ENCODE measurements around the gene RGL2.
"Not testable (repeated sequence)": the region's sequence is repeated elsewhere in the genome, so short reads cannot be mapped to it uniquely, and the experiment has no call there.

RGL2 gene

DNA sequence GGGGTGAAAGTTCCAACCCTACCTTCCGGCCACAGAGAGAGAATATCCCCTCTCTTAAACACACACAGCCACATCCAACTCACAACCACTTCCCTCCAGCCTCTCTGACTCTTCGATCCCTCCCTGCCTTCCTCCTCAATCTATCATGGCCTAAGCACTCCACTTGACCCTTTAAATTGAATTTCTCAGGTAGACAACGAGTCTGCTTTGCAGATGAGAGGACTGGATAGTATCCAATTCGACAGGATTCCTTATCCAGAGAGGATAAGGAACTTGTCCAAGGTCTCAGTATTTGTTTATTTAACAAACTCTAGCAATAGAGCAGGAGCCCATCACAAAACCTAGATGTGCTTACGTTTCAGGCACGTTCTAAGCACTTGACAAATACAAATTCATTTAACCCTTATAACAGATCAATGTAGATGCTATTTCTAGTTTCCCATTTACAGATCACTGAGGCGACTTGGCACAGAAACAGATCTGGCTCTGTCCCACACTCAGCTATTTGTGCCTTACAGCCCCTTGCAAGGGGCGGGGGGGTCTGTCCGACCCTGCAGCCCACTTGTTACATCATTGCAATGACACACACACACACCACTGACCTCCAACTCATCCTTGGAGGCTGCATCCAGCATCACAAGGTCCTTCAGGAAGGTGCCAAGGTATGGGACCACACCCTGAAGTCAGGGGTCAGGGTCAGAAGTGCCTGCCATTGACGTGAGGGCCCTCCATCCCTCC lies 4.5 kb downstream of the RGL2 start:
- 90 to 92% methylated on average over 10 of the region's 10 CpGs for WGBS, 2 experiments

DNA sequence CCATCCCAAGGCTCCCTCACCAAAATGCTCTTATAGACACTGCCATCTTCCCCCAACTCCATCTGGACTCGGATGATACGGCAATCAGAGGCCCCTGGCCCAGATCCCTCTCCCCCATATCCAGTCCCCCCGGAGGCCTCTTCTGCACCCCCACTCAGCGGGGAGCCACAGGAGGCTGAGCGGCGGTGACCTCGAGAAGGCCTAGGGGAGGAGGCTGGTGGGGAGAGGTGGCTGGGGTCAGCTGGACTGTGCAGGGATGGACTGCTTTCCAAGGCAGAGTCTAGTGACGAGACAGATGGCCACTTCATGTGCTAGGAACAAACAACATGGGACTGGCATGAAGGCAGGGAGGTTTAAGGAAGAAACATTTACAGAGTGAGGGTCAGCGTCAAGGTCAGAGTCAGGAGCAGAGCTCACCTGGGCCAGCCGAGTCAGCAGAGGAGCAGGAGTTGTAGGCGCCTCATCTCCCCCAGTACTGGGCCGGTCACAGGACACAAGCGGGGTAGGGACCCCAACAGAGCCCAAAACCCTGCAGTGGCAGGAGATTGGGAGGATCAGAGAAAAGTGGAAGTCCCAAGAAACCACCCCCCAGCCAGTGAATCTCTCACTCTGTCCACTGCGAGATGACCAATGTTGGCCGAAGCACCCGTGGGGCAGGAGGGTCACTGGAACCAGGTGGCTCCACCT lies 5.6 kb downstream of the RGL2 start:
- Histone ChIP-seq H3K4me3 (ENCODE audit: insufficient read depth, low read depth, low read length) (no peak overlapping the region), H3K9me3 (ENCODE audit: control insufficient read depth, low read length) (no peaks in the 10 kb centered on the region), H3K36me3 (ENCODE audit: control insufficient read depth, insufficient read depth, low read length) (peaks cover 17% of the 10 kb centered on the region), H3K27ac (ENCODE audit: insufficient read depth, low read depth, low read length, poor library complexity, severe bottlenecking) (no peak overlapping the region), H3K4me1 (ENCODE audit: control insufficient read depth, insufficient read depth, low read length) (peaks cover 10% of the 10 kb centered on the region), H3K27me3 (ENCODE audit: control insufficient read depth, insufficient read depth, low read length, poor library complexity, severe bottlenecking) (no peaks in the 10 kb centered on the region)
- 92 to 94% methylated on average over 15 to 16 of the region's 16 CpGs for WGBS, 2 experiments

More for the DNA sequence above, 4.5 kb downstream of the RGL2 start:
- Histone ChIP-seq H3K36me3 (ENCODE audit: control insufficient read depth, insufficient read depth, low read length) (peaks cover 17% of the 10 kb centered on the region), H3K4me1 (ENCODE audit: control insufficient read depth, insufficient read depth, low read length) (peaks cover 6% of the 10 kb centered on the region), H3K4me3 (ENCODE audit: insufficient read depth, low read depth, low read length) (no peak overlapping the region), H3K27me3 (ENCODE audit: control insufficient read depth, insufficient read depth, low read length, poor library complexity, severe bottlenecking) (no peaks in the 10 kb centered on the region), H3K9me3 (ENCODE audit: control insufficient read depth, low read length) (no peaks in the 10 kb centered on the region), H3K27ac (ENCODE audit: insufficient read depth, low read depth, low read length, poor library complexity, severe bottlenecking) (no peak overlapping the region)

DNA sequence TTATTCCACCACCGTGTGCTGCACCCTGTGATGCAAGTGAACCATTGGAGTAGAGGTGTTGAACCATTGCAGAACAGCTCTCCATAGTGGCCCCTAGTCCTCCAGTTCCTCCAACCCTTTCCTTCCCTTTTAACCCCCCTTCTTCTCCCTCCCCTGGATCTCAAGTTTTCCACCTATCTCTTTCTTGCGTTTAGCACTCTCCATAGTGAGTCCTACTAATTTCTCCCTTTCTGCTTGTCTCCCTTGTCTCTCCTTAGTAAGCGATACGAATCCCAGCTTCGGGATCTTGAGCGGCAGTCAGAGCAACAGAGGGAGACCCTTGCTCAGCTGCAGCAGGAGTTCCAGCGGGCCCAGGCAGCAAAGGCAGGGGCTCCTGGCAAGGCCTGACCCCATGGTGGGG lies 8.3 kb downstream of the RGL2 start:
- WGBS, 2 experiments, result 87% methylated on average over 7 of the region's 7 CpGs
- Histone ChIP-seq H3K4me1 (ENCODE audit: control insufficient read depth, insufficient read depth, low read length) (peaks cover 9% of the 10 kb centered on the region), H3K36me3 (ENCODE audit: control insufficient read depth, insufficient read depth, low read length) (peaks cover 23% of the 10 kb centered on the region), H3K27me3 (ENCODE audit: control insufficient read depth, insufficient read depth, low read length, poor library complexity, severe bottlenecking) (no peaks in the 10 kb centered on the region), H3K4me3 (ENCODE audit: insufficient read depth, low read depth, low read length) (peak overlapping the region; percentile 85), H3K9me3 (ENCODE audit: control insufficient read depth, low read length) (no peaks in the 10 kb centered on the region), H3K27ac (ENCODE audit: insufficient read depth, low read depth, low read length, poor library complexity, severe bottlenecking) (no peak overlapping the region)

DNA sequence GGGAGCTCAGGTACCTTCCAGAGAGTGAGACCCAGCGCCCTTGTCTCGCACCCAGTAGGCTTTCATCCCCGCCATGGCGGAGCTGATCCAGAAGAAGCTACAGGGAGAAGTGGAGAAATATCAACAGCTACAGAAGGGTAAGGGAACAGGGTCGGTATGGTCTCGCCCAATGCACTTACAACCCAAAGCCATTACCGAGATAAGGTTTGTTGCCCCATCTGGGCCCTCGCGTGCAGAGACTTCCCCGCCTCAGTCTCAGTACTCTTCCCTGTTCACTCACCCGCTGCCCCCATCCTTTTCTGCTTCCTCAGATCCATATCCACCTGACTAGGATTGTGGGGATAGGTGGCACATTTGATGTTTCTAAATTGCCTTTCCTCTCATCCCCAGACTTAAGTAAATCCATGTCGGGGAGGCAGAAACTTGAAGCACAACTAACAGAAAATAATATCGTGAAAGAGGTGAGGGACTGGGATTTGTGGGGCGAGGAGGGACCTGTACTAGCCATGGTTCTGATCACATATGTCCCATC lies 8.9 kb downstream of the RGL2 start:
- 6 to 7% methylated on average over 14 of the region's 14 CpGs for WGBS, 2 experiments
- Histone ChIP-seq H3K4me1 (ENCODE audit: control insufficient read depth, insufficient read depth, low read length) (peaks cover 9% of the 10 kb centered on the region), H3K27me3 (ENCODE audit: control insufficient read depth, insufficient read depth, low read length, poor library complexity, severe bottlenecking) (no peaks in the 10 kb centered on the region), H3K36me3 (ENCODE audit: control insufficient read depth, insufficient read depth, low read length) (peaks cover 23% of the 10 kb centered on the region), H3K27ac (ENCODE audit: insufficient read depth, low read depth, low read length, poor library complexity, severe bottlenecking) (no peak overlapping the region), H3K9me3 (ENCODE audit: control insufficient read depth, low read length) (no peaks in the 10 kb centered on the region), H3K4me3 (ENCODE audit: insufficient read depth, low read depth, low read length) (peak overlapping the region; percentile 85)

- Histone ChIP-seq H3K27ac (ENCODE audit: insufficient read depth, low read depth, low read length, poor library complexity, severe bottlenecking) (no peak within 1 kb of the TSS), H3K9me3 (ENCODE audit: control insufficient read depth, low read length) (no peaks in the 10 kb centered on the region), H3K27me3 (ENCODE audit: control insufficient read depth, insufficient read depth, low read length, poor library complexity, severe bottlenecking) (no peaks in the 10 kb centered on the region), H3K36me3 (ENCODE audit: control insufficient read depth, insufficient read depth, low read length) (peaks cover 23% of the 10 kb centered on the region), H3K4me1 (ENCODE audit: control insufficient read depth, insufficient read depth, low read length) (peaks cover 9% of the 10 kb centered on the region), H3K4me3 (ENCODE audit: insufficient read depth, low read depth, low read length) (peak within 1 kb of the TSS; percentile 85)
- WGBS, 2 experiments, result 0% methylated on average over 43 of the region's 43 CpGs
These were observed 9.6 kb downstream of the RGL2 start, which contains the start of the genes PFDN6 and WDR46 for GRCh38 chr6:33288921-33289783. PFDN6 (plus strand) TSS chr6:33289601; CDS start chr6:33289857, 256 bp downstream. WDR46 (minus strand) TSS chr6:33289239; CDS start chr6:33289170, 69 bp downstream.

DNA sequence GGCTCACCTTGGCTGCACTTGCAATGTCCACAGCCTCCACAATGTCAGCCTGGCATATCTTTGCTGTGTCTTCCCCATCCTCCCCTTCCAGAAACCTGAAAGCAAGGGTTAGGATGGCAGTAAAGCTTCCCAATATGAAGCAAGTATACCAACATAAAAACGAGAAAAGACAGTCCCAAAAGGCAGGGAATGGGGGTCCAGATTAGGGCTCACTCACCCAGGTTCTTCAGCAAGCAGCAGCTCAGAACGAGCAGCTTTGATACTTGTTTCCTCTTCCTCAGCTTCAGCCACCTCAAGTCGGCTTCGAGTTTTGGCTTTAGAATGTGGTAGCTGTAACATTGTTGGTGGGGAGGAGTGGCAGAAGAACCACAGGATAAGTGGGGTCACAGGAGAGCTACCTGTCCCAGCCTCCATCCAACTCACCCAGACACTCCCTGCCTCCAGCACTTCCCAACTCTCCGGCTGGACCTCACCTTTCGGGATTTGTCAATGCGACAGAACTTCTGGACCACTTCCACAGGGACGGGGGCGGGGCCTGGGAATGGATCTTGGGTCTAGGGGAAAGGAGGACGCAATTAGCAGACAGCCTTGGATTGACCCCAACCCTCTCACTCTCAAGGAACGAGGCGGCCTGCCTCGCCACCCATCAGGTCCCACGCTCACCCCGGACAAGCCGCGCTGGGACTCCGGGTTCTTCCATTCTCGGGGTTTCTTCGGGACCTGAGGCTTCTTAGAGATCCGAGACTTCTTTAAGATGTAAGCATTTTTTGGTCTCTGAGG lies 10.4 kb downstream of the RGL2 start:
- Histone ChIP-seq H3K27me3 (ENCODE audit: control insufficient read depth, insufficient read depth, low read length, poor library complexity, severe bottlenecking) (no peaks in the 10 kb centered on the region), H3K4me3 (ENCODE audit: insufficient read depth, low read depth, low read length) (peak overlapping the region; percentile 85), H3K4me1 (ENCODE audit: control insufficient read depth, insufficient read depth, low read length) (peaks cover 9% of the 10 kb centered on the region), H3K9me3 (ENCODE audit: control insufficient read depth, low read length) (no peaks in the 10 kb centered on the region), H3K36me3 (ENCODE audit: control insufficient read depth, insufficient read depth, low read length) (peaks cover 31% of the 10 kb centered on the region), H3K27ac (ENCODE audit: insufficient read depth, low read depth, low read length, poor library complexity, severe bottlenecking) (no peak overlapping the region)
- 24 to 25% methylated on average over 21 of the region's 21 CpGs for WGBS, 2 experiments

GRCh38 chr6:33286946-33287914 lies 11.5 kb downstream of the RGL2 start:
- H3K9me3 ChIP-seq (ENCODE audit: control insufficient read depth, low read length), result no peaks in the 10 kb centered on the region
- no peaks in the 10 kb centered on the region for H3K27me3 ChIP-seq (ENCODE audit: control insufficient read depth, insufficient read depth, low read length, poor library complexity, severe bottlenecking)
- H3K27ac ChIP-seq (ENCODE audit: insufficient read depth, low read depth, low read length, poor library complexity, severe bottlenecking), result no peak overlapping the region
- 93 to 94% methylated on average over 22 of the region's 22 CpGs for WGBS, 2 experiments
- H3K4me3 ChIP-seq (ENCODE audit: insufficient read depth, low read depth, low read length), result no peak overlapping the region
- peaks cover 28% of the 10 kb centered on the region for H3K36me3 ChIP-seq (ENCODE audit: control insufficient read depth, insufficient read depth, low read length)
- H3K4me1 ChIP-seq (ENCODE audit: control insufficient read depth, insufficient read depth, low read length), result peaks cover 9% of the 10 kb centered on the region

DNA sequence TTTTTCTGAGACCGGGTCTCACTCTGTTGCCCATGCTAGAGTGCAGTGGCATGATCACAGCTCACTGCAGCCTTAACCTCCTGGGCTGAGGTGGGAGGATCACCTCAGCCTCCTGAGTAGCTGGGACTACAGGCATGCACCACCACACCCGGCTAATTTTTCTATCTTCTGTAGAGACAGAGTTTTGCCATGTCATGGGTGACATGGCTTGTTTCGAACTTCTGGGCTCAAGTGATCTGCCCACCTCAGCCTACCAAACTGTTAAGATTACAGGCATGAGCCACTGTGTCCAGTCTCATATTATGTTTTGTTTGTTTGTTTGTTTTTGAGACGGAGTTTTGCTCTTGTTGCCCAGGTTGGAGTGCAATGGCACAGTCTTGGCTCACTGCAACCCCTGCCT lies 13.5 kb downstream of the RGL2 start:
- not testable (repeated sequence) for H3K4me3 ChIP-seq (ENCODE audit: insufficient read depth, low read depth, low read length); H3K9me3 ChIP-seq (ENCODE audit: control insufficient read depth, low read length); H3K27ac ChIP-seq (ENCODE audit: insufficient read depth, low read depth, low read length, poor library complexity, severe bottlenecking); H3K4me1 ChIP-seq (ENCODE audit: control insufficient read depth, insufficient read depth, low read length); H3K27me3 ChIP-seq (ENCODE audit: control insufficient read depth, insufficient read depth, low read length, poor library complexity, severe bottlenecking)
- H3K36me3 ChIP-seq (ENCODE audit: control insufficient read depth, insufficient read depth, low read length), result peaks cover 17% of the 10 kb centered on the region
- 92 to 96% methylated on average over 4 of the region's 4 CpGs for WGBS, 2 experiments
